Bronchial epithelial cell (primary cell): ENCODE measurements around the gene XCR1. TPM values are rescaled to one million over a fixed set of nuclear protein-coding genes. Genes with fewer than 3 reads are reported as not detected.
"Not testable (repeated sequence)": the region's sequence is repeated elsewhere in the genome, so short reads cannot be mapped to it uniquely, and the experiment has no call there.

ENCODE experiments used
- DNase-seq: peaks from one replicate; pipeline ENCODE4 v3.0.0-alpha.2; 2010; ENCODE audit warnings: low read depth
- FAIRE-seq: peaks from 2 replicates; lab custom pipeline; 2011; peaks lifted over from hg19 to GRCh38; lab: Jason Lieb, UNC
- H3K27me3 ChIP-seq: 2 replicates; pipeline ENCODE4 v1.5.1; 2011; ENCODE audit warnings: low read length; ENCODE audit not compliant: control insufficient read depth, insufficient read depth
- H3K36me3 ChIP-seq: 2 replicates; pipeline ENCODE4 v1.5.1; 2011; ENCODE audit warnings: low read length; ENCODE audit not compliant: control insufficient read depth, insufficient read depth
- H3K4me3 ChIP-seq: 2 replicates; pipeline ENCODE4 v1.5.1; 2011; ENCODE audit warnings: mild to moderate bottlenecking, low read depth, low read length, control low read depth
- total RNA-seq: library from RNA; depleted of rRNA; stranded (reverse); fragments of >200 nt; gene quantifications from 2 replicates; pipeline ENCODE4 v1.2.1, GENCODE V29; 2014
- TF ChIP-seq, protein P1 (sequence below): IDR thresholded peaks from 2 replicates; pipeline ENCODE4 v1.5.1; 2011; ENCODE audit warnings: mild to moderate bottlenecking, moderate library complexity, low read length, control low read depth, inconsistent platforms; ENCODE audit not compliant: insufficient read depth, severe bottlenecking

Gene XCR1
- total RNA-seq, 1 donor from 2014 or later: under 0.01 TPM

GRCh38 chr3:46060551-46060950, 33.3 kb upstream of the XCR1 start:
- DNase-seq (no peak), FAIRE-seq (no peak)
- H3K4me3 ChIP-seq: no peak overlapping the region
- TF ChIP-seq, protein P1, sequence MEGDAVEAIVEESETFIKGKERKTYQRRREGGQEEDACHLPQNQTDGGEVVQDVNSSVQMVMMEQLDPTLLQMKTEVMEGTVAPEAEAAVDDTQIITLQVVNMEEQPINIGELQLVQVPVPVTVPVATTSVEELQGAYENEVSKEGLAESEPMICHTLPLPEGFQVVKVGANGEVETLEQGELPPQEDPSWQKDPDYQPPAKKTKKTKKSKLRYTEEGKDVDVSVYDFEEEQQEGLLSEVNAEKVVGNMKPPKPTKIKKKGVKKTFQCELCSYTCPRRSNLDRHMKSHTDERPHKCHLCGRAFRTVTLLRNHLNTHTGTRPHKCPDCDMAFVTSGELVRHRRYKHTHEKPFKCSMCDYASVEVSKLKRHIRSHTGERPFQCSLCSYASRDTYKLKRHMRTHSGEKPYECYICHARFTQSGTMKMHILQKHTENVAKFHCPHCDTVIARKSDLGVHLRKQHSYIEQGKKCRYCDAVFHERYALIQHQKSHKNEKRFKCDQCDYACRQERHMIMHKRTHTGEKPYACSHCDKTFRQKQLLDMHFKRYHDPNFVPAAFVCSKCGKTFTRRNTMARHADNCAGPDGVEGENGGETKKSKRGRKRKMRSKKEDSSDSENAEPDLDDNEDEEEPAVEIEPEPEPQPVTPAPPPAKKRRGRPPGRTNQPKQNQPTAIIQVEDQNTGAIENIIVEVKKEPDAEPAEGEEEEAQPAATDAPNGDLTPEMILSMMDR: no peak
- peaks cover 10% of the 10 kb centered on the region for H3K27me3 ChIP-seq
- H3K36me3 ChIP-seq: no peaks in the 10 kb centered on the region

DNA sequence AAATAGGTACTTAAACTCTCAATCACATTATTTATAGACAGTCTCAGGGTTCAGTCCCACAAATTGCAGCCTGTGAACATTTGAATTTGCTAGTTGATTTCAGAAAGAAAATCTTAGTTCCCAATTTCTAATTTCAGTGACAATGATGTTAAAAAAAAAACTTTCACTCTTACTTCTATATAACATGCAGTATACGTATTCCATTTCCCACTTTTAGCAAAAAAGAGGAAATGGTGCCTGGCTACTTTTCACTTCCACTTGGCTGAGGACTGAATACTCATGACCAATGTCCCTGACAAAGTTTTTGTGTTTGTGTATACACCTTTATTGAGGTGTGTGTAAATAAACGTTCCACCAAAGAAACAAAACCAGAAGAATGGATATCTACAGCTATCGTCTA, 32.1 kb upstream of the XCR1 start:
- H3K4me3 ChIP-seq: no peak overlapping the region
- peaks cover 12% of the 10 kb centered on the region for H3K27me3 ChIP-seq
- H3K36me3 ChIP-seq: no peaks in the 10 kb centered on the region
- no peak for FAIRE-seq
- DNase-seq: no peak
- TF ChIP-seq, protein P1: no peak

GRCh38 chr3:46058981-46059380, 31.7 kb upstream of the XCR1 start:
- H3K36me3 ChIP-seq: no peaks in the 10 kb centered on the region
- FAIRE-seq (no peak), DNase-seq (no peak)
- no peak overlapping the region for H3K4me3 ChIP-seq
- TF ChIP-seq, protein P1: no peak
- H3K27me3 ChIP-seq: peaks cover 11% of the 10 kb centered on the region

DNA sequence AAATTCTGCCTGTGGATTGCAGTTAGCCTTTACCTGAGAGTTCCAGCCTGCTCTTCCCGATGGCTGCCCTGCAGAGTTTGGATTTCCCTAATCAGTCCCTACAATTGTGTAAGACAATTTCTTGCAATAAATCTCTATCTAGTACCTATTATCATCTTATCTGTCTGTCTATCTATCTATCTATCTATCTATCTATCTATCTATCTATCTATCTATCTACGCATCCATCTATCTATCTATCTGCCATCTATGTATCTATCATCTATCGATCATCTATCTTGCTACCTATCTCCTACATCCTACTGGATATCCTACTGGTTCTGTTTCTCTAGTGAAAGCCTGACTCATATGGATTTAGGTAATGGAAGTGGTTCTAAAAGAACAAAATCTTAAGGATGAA, 30.4 kb upstream of the XCR1 start:
- TF ChIP-seq, protein P1: no peak
- Histone ChIP-seq H3K4me3 (no peak overlapping the region), H3K36me3 (no peaks in the 10 kb centered on the region), H3K27me3 (peaks cover 9% of the 10 kb centered on the region)
- no peak for FAIRE-seq
- DNase-seq: no peak

- Histone ChIP-seq H3K4me3 (no peak overlapping the region), H3K36me3 (no peaks in the 10 kb centered on the region), H3K27me3 (peaks cover 9% of the 10 kb centered on the region)
- FAIRE-seq: no peak
- no peak for DNase-seq
- TF ChIP-seq, protein P1: no peak
These were observed 29.4 kb upstream of the XCR1 start for GRCh38 chr3:46056686-46057085.

GRCh38 chr3:46053761-46054515, 26.7 kb upstream of the XCR1 start:
- DNase-seq, H3K36me3 ChIP-seq, H3K4me3 ChIP-seq, FAIRE-seq, H3K27me3 ChIP-seq: not testable (repeated sequence)

DNA sequence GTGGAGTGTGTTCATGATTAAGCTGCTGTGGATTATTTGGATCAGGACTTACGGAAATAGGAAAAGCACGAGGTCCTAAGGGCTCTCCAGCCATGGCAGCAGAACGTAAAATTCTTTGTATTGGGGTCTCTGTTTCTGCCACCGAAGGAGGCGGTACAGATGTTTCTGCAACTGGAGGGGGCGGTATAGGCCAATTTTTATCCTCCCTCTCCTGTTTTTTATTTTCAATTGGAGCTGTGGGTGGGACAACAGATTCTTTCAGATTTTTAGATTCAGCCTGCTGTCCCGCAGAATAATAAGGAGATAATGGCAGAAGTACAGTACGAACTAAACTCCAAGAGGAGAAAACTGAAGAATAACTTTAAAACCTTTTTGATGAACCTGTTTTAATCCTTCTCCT, 26.0 kb upstream of the XCR1 start:
- H3K27me3 ChIP-seq, DNase-seq, H3K4me3 ChIP-seq, FAIRE-seq, H3K36me3 ChIP-seq: not testable (repeated sequence)
